GM11168 (cell line): ENCODE data around the gene ASIC3.

ENCODE experiments used
- in situ Hi-C: fragments of 300-500 bp; cut with MboI; formaldehyde crosslinking; loops from one replicate; pipeline ENCODE4 v1.12.0; 2022; ENCODE audit warnings: low sequenced_read_pairs; ENCODE audit not compliant: unreplicated experiment

ASIC3 gene

GRCh38 chr7:151047976-151048815, at the start of gene ASIC3:
TSS of gene ASIC3 (plus strand) at chr7:151048531. CDS start at chr7:151048886, 355 bp downstream.
- in situ Hi-C loops: no loop called here

DNA sequence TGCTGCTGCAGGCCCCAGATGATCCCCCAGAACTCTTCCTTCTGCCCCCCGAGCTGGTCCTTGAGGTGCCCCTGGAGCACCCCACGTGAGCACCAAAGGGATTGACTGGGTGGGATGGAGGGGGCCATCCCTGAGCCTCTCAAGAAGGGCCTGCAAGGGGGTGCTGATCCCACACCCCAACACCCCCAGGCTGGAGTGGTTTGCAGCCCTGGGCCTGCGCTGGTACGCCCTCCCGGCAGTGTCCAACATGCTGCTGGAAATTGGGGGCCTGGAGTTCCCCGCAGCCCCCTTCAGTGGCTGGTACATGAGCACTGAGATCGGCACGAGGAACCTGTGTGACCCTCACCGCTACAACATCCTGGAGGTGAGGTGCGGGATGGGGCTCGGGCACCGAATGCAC, 49.3 kb upstream of the ASIC3 start:
- in situ Hi-C loops: no loop called here

DNA sequence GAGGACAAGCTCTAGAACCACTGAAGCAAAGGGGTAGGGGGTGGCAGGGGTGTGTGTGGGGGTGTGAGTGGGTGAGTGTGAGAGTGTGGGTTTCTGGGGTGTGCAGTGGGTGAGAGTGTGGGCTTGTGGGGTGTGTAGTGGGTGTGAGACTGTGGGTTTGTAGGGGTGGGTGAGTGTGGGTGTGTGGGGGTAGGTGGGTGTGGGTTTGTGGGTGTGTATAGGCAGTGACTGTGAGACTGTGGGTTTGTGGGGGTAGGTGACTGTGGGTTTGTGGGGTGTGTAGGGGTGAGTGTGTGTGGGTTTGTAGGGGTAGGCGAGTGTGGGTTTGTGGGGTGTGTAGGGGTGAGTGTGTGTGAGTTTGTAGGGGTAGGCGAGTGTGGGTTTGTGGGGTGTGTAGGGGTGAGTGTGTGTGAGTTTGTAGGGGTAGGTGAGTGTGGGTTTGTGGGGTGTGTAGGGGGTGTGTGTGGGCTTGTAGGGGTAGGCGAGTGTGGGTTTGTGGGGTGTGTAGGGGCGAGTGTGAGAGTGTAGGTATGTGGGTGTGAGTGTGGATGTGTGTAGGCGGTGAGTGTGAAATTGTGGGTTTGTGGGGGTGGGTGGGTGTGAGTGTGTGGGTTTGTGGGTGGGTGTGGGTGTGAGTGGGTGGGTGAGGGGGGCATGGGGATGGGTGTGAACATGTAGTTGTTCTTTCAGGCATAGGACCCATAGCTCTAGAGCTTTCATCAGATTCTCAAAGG, 48.7 kb upstream of the ASIC3 start:
- in situ Hi-C loops: no loop called here

DNA sequence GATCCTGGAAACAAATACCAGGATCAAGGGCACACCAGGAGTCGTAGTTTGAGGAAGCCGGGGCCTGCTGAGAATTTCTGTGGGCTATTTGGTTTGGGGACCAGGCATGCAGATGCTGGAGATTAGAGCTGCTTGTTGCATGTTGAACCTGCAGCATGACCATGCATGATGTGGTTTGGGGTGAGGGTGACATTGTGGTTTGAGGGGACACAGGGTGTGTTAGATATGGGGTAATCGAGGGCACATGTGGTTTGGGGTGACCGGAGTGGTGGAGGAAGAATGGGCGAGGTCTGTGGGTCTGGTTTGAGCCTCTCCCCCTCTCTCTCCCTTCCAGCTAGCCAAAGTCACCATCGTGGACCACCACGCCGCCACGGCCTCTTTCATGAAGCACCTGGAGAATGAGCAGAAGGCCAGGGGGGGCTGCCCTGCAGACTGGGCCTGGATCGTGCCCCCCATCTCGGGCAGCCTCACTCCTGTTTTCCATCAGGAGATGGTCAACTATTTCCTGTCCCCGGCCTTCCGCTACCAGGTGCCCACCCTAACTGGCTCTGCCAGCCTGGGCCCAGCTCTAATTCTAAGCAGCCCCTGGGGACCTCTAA, 47.3 kb upstream of the ASIC3 start:
- in situ Hi-C loops: no loop called here

DNA sequence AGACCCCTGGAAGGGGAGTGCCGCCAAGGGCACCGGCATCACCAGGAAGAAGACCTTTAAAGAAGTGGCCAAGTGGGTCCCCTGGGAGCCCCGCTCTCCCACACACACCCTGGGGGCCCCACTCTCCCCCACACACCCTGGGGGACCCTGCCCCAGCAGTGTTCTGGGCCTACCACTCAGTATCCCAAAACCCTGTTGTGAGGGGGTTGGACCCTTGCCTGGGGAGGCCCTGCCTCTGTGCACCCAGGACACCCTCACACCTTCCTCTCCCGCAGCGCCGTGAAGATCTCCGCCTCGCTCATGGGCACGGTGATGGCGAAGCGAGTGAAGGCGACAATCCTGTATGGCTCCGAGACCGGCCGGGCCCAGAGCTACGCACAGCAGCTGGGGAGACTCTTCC, 46.8 kb upstream of the ASIC3 start:
- in situ Hi-C loops: no loop called here

- in situ Hi-C loops: no loop called here
Observed at GRCh38 chr7:151003572-151003971, 44.8 kb upstream of the ASIC3 start.

DNA sequence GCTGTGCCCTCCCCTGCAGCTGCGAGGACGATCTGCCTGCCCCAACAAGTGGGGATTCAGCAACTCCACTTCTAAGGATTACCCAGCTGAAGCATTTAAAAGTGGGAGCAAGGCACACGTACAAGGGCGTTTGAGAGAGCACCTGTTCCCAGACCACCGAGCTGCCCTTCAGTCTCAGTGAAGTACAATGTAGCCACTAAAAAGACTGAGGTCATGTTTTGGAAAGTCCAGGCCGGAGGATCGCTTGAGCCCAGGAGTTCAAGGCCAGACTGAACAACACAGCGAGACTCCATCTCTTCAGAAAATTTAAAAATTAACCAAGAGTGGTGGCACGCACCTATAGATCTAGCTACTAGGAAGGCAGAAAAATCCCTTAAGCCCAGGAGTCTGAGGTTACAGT, 42.8 kb upstream of the ASIC3 start:
- in situ Hi-C loops: no loop called here

DNA sequence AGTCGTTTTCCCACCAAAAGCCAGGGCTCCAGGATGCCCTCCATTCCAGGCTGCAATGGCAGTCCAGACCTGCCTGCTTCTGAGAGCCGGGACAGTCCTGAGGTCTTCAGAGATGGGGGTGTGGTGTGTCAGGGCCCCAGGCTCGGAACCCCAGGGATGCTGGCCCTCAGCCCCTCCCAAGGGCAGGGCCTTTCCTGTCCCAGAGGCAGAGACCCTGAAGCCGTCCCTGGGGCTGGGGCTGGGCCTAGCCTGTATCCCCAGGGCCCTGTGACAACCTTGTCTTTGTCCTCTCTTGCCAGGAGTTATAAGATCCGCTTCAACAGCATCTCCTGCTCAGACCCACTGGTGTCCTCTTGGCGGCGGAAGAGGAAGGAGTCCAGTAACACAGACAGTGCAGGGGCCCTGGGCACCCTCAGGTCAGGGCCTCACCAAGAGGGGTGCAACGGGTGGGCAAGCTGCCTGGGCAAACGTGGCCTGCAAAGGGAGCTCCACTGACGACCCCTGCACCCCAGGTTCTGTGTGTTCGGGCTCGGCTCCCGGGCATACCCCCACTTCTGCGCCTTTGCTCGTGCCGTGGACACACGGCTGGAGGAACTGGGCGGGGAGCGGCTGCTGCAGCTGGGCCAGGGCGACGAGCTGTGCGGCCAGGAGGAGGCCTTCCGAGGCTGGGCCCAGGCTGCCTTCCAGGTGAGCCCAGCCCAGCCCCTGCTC, 41.6 kb upstream of the ASIC3 start:
- in situ Hi-C loops: no loop called here

- in situ Hi-C loops: no loop called here
Observed at GRCh38 chr7:151007469-151007898, 40.8 kb upstream of the ASIC3 start.

DNA sequence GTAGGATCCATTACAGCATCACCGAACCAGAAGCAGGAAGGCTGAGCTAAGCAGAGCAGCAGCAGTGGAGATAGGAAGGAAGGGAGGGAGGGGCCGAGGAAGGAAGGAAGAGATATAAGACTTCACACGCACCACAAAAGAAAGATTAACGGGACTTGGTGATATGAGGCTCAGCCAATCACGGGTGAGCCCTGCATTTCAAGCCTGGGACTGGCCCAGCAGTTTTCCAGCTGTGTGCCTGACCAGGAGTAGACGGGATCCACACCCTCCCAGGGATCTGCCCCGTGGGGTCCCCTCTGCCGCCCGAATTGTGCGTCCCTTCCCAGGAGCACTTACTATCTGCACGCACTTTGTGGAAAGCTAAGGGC, 40.2 kb upstream of the ASIC3 start:
- in situ Hi-C loops: no loop called here

DNA sequence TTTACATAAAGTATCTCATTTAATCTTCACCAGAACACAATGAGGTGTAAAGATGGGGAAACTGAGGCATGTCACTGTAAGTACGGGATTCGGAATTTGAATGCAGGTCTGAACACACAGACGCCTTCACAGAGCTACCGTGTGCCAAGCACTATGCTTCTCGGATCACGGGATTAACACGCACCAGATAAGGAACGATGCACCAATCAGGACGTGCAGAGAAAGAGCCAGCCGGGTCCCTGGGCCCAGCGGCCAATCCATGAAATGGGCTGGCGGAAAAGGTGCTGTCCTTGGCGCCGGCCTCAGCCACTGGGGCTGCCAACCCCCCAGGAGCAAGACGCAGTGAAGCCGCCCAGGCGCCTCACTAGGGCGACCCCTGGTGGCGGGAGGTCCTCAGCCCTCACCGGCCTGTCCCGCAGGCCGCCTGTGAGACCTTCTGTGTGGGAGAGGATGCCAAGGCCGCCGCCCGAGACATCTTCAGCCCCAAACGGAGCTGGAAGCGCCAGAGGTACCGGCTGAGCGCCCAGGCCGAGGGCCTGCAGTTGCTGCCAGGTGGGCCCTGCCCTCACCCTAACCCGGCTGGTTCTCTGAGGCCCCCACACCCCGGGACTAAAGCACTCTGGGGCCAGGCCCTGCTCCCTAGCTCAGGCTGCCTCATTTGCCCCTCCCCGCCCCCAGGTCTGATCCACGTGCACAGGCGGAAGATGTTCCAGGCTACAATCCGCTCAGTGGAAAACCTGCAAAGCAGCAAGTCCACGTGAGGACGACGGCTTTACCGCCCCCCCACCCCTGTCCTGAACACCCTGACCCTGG, 39.6 kb upstream of the ASIC3 start:
- in situ Hi-C loops: no loop called here

- in situ Hi-C loops: loop anchor here (10.0 kb wide), 1 partner anchor 105 kb away; no protein-coding TSS in a partner anchor
Observed at GRCh38 chr7:151009327-151010036, 38.8 kb upstream of the ASIC3 start.

- in situ Hi-C loops: loop anchor here (10.0 kb wide), 1 partner anchor 105 kb away; no protein-coding TSS in a partner anchor
Observed at GRCh38 chr7:151010037-151010306, 38.4 kb upstream of the ASIC3 start.

DNA sequence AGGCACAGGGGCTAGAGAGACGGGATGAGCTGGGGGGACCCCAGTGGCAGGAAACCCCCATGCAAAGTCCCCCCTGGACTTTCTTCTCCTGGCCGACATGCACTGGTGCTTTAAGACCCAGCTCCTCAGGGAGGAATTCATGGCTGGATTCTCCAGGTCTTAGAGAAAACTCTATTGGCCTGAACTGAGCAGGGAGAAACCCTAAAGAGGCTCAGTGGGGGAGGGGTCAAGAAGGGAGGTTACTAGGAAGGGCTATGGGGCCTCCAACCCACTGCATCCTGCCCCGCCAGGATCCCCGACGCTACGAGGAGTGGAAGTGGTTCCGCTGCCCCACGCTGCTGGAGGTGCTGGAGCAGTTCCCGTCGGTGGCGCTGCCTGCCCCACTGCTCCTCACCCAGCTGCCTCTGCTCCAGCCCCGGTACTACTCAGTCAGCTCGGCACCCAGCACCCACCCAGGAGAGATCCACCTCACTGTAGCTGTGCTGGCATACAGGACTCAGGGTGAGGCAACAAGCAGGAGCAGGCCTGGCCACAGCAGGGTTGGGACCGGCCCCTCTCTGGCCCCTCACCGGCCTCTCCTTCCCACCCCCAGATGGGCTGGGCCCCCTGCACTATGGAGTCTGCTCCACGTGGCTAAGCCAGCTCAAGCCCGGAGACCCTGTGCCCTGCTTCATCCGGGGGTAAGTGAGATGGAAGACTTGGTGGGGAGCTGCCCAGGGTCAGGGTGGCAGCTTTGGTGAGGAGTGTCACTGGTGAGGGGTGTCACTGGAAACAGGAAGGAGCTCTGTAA, 37.8 kb upstream of the ASIC3 start:
- in situ Hi-C loops: loop anchor here (10.0 kb wide), 1 partner anchor 106 kb away; no protein-coding TSS in a partner anchor

- in situ Hi-C loops: loop anchor here (10.0 kb wide), 1 partner anchor 106 kb away; no protein-coding TSS in a partner anchor
Observed at GRCh38 chr7:151011097-151011409, 37.3 kb upstream of the ASIC3 start.

- in situ Hi-C loops: loop anchor here (10.0 kb wide), 1 partner anchor 107 kb away; no protein-coding TSS in a partner anchor
Observed at GRCh38 chr7:151011616-151012015, 36.7 kb upstream of the ASIC3 start.

- in situ Hi-C loops: loop anchor here (10.0 kb wide), 1 partner anchor 107 kb away; no protein-coding TSS in a partner anchor
Observed at GRCh38 chr7:151012031-151012692, 36.2 kb upstream of the ASIC3 start.

DNA sequence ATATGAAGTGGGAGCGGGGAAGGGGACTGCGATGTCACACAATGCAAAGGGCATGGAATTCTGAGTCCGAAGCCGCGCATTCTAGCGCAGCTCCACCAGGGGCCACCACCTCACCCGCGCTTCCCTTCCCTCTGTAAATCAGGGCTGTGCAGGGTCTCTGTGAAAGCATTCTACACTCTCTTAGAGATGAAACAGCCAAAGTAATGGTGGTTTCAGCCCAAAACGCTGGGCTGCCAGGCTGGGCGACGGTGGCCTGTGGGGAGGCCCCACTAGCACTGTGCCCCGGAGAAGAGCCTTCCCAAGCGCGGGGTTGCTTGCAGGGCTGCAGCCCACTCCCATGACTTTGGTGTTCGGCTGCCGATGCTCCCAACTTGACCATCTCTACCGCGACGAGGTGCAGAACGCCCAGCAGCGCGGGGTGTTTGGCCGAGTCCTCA, 35.4 kb upstream of the ASIC3 start:
- in situ Hi-C loops: loop anchor here (10.0 kb wide), 1 partner anchor 108 kb away; no protein-coding TSS in a partner anchor
